Liver (tissue), 3 donors: Measurements from ENCODE around the gene PDE10A.

Source experiments
- EGR1 ChIP-seq, 2 donors: IDR thresholded peaks; 2 replicates each; pipeline ENCODE4 v1.6.1; 2016 to 2018; ENCODE audit warnings: antibody characterized with exemption in 2 of 2, low read depth in 2 of 2
- FOXA1 ChIP-seq: IDR thresholded peaks from 2 replicates; pipeline ENCODE4 v1.6.1; 2016; ENCODE audit warnings: antibody characterized with exemption
- FOXA2 ChIP-seq: IDR thresholded peaks from 2 replicates; pipeline ENCODE4 v1.6.1; 2016; ENCODE audit warnings: antibody characterized with exemption
- MAX ChIP-seq: IDR thresholded peaks from 2 replicates; pipeline ENCODE4 v1.6.1; 2016; ENCODE audit warnings: antibody characterized with exemption
- RAD21 ChIP-seq, 2 donors: IDR thresholded peaks; 2 replicates each; pipeline ENCODE4 v1.6.1; 2016; ENCODE audit warnings: antibody characterized with exemption in 2 of 2, mild to moderate bottlenecking in 2 of 2
- REST ChIP-seq: IDR thresholded peaks from 2 replicates; pipeline ENCODE4 v1.6.1; 2016; ENCODE audit warnings: antibody characterized with exemption, mild to moderate bottlenecking
- SP1 ChIP-seq: IDR thresholded peaks from 2 replicates; pipeline ENCODE4 v1.6.1; 2018; ENCODE audit warnings: antibody characterized with exemption, mild to moderate bottlenecking
- TAF1 ChIP-seq: conservative IDR thresholded peaks from 2 replicates; pipeline ENCODE4 v1.6.1; 2016; ENCODE audit warnings: antibody characterized with exemption, mild to moderate bottlenecking
- YY1 ChIP-seq: IDR thresholded peaks from 2 replicates; pipeline ENCODE4 v1.6.1; 2016; ENCODE audit warnings: antibody characterized with exemption, mild to moderate bottlenecking
- TF ChIP-seq, protein P1 (sequence below): fragments of 150-350 bp; IDR thresholded peaks from 2 replicates; pipeline ENCODE4 v1.5.1; 2017; ENCODE audit warnings: improper control_type of control experiment, low read depth, low read length; ENCODE audit not compliant: missing input control
- donor health status: healthy.
- donor health status: healthy.

GRCh38 chr6:165701564-165702354, 38.7 kb upstream of the PDE10A start:
- TF ChIP-seq, protein P1, sequence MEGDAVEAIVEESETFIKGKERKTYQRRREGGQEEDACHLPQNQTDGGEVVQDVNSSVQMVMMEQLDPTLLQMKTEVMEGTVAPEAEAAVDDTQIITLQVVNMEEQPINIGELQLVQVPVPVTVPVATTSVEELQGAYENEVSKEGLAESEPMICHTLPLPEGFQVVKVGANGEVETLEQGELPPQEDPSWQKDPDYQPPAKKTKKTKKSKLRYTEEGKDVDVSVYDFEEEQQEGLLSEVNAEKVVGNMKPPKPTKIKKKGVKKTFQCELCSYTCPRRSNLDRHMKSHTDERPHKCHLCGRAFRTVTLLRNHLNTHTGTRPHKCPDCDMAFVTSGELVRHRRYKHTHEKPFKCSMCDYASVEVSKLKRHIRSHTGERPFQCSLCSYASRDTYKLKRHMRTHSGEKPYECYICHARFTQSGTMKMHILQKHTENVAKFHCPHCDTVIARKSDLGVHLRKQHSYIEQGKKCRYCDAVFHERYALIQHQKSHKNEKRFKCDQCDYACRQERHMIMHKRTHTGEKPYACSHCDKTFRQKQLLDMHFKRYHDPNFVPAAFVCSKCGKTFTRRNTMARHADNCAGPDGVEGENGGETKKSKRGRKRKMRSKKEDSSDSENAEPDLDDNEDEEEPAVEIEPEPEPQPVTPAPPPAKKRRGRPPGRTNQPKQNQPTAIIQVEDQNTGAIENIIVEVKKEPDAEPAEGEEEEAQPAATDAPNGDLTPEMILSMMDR = no peak
- no peak for TF ChIP-seq YY1
- no peak for TF ChIP-seq SP1
- no peak for TF ChIP-seq MAX
- no peak for TF ChIP-seq TAF1
- TF ChIP-seq FOXA1 = no peak
- no peak for TF ChIP-seq REST
- no peak for TF ChIP-seq FOXA2
- no peak for TF ChIP-seq EGR1 (IDR thresholded peaks at IDR 0.05; ENCODE audit: low read depth in 2 of 2)
- no peak for TF ChIP-seq RAD21 (IDR thresholded peaks at IDR 0.05)
